Small intestine (tissue), 7 donors: ENCODE data around the gene USP24. TPM values are rescaled to one million over a fixed set of nuclear protein-coding genes. Genes with fewer than 3 reads are reported as not detected.

Experiments used
- DNase-seq, 2 donors: peaks; one replicate each; pipeline versions ENCODE4 v3.0.0 to v3.0.0-alpha.2; 2013
- FAIRE-seq: peaks from 2 replicates; lab custom pipeline; 2012; peaks lifted over from hg19 to GRCh38; lab: Jason Lieb, UNC
- H3K27ac ChIP-seq, 3 donors: one replicate each; pipeline ENCODE4 v1.5.1; 2013; ENCODE audit warnings: low read length in 2 of 3, mild to moderate bottlenecking in 2 of 3, control low read depth in 1 of 3, inconsistent platforms in 1 of 3, low read depth in 1 of 3, moderate library complexity in 1 of 3
- H3K27me3 ChIP-seq, 3 donors: one replicate each; pipeline ENCODE4 v1.6.1; 2013; ENCODE audit warnings: low read length in 3 of 3, inconsistent platforms in 1 of 3; ENCODE audit not compliant: control insufficient read depth in 3 of 3, insufficient read depth in 3 of 3
- H3K36me3 ChIP-seq, 3 donors: one replicate each; pipeline ENCODE4 v1.6.1; 2013; ENCODE audit warnings: low read length in 3 of 3, inconsistent platforms in 1 of 3, low read depth in 1 of 3, mild to moderate bottlenecking in 1 of 3, moderate library complexity in 1 of 3; ENCODE audit not compliant: control insufficient read depth in 3 of 3, insufficient read depth in 2 of 3
- H3K4me1 ChIP-seq, 3 donors: one replicate each; pipeline ENCODE4 v1.6.1; 2013; ENCODE audit warnings: low read length in 2 of 3, inconsistent platforms in 1 of 3, low read depth in 1 of 3, mild to moderate bottlenecking in 1 of 3, moderate library complexity in 1 of 3; ENCODE audit not compliant: control insufficient read depth in 3 of 3, insufficient read depth in 2 of 3
- H3K4me3 ChIP-seq, 3 donors: one replicate each; pipeline ENCODE4 v1.5.1; 2013; ENCODE audit warnings: low read length in 3 of 3, control low read depth in 1 of 3, inconsistent platforms in 1 of 3, low read depth in 1 of 3, mild to moderate bottlenecking in 1 of 3, moderate library complexity in 1 of 3
- H3K9me3 ChIP-seq, 2 donors: one replicate each; pipeline ENCODE4 v1.6.1; 2013; ENCODE audit warnings: low read depth in 1 of 2, low read length in 1 of 2; ENCODE audit not compliant: control insufficient read depth in 2 of 2, insufficient read depth in 1 of 2
- WGBS, 3 donors: extraction: QIAGEN DNeasy Blood & Tissue Kit; methylation state at CpG; one replicate each; pipeline ENCODE4 v1.1.7; 2013; 5-methylcytosine and 5-hydroxymethylcytosine counted together
- polyA plus RNA-seq, 4 donors: library from polyadenylated mRNA; stranded (reverse) in 3 of 4; unstranded in 1 of 4; fragments of 200-250 nt in 3 of 4; fragments of 120-200 nt in 1 of 4; gene quantifications; one replicate each; pipeline versions ENCODE4 v1.2.1 to v1.2.3, GENCODE V29; 2013
- donor health status: healthy with polysubstance abuse.
- donor health status: control.
- donor health status: control.
- donor health status: Bipolar disorder and iron deficiency.
- donor health status: healthy.

The USP24 gene
- polyA plus RNA-seq, 4 donors: 7.3 to 38.3 (median 11.2) TPM

DNA sequence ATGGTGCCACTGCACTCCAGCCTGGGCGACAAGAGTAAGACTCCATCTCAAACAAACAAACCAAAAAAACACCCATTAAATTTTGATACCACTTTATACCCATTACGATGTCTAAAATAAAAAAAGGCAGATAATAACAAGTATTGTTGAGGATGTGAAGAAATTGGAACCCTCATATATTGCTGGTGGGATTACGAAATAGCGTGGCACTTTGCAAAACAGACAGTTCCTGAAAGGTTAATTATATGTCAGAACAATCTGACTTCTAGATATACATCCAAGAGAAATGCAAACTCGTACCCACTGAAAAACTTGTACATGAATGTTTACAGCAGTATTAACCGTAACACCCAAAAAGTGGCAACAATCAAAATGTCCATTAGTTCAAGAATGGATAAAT, 70.3 kb downstream of the USP24 start:
- H3K36me3 ChIP-seq: peaks cover 0 to 11% (median 11%) of the 10 kb centered on the region in 3 donors
- no peak overlapping the region for H3K27ac ChIP-seq
- DNase-seq (no peak), FAIRE-seq (no peak)
- H3K9me3 ChIP-seq: no peaks in the 10 kb centered on the region
- H3K27me3 ChIP-seq: no peaks in the 10 kb centered on the region
- no peaks in the 10 kb centered on the region for H3K4me1 ChIP-seq
- WGBS, 3 donors: 95 to 97% (median 96%) methylated on average over 6 of the region's 6 CpGs
- no peak overlapping the region for H3K4me3 ChIP-seq

DNA sequence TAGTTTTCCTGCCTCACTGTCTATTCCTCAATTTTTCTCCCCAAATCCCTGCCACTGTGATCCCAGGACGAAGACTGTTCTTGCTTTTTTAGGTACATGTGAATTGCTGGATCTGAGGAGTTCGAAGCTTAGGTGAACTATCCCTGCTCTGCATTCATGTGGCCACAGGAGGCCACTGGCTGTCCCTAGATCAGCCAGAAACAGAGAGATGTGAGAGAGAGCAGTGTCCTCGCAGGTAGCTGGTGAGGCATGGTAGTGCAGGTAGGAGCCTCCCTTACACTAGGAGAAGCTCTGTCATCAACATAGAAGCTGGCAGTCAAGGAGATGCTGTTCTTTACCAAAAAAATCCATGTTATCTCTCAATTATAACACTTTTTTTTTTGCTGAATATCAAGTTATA, 71.5 kb downstream of the USP24 start:
- 88 to 91% (median 89%) methylated on average over 3 of the region's 3 CpGs for WGBS, 3 donors
- H3K4me3 ChIP-seq: no peak overlapping the region
- FAIRE-seq (no peak), DNase-seq (peak in 1 of 2 donors; percentile 7)
- no peak overlapping the region for H3K27ac ChIP-seq
- H3K36me3 ChIP-seq: peaks cover 0 to 12% (median 11%) of the 10 kb centered on the region in 3 donors
- no peaks in the 10 kb centered on the region for H3K27me3 ChIP-seq
- H3K9me3 ChIP-seq: no peaks in the 10 kb centered on the region
- no peaks in the 10 kb centered on the region for H3K4me1 ChIP-seq

DNA sequence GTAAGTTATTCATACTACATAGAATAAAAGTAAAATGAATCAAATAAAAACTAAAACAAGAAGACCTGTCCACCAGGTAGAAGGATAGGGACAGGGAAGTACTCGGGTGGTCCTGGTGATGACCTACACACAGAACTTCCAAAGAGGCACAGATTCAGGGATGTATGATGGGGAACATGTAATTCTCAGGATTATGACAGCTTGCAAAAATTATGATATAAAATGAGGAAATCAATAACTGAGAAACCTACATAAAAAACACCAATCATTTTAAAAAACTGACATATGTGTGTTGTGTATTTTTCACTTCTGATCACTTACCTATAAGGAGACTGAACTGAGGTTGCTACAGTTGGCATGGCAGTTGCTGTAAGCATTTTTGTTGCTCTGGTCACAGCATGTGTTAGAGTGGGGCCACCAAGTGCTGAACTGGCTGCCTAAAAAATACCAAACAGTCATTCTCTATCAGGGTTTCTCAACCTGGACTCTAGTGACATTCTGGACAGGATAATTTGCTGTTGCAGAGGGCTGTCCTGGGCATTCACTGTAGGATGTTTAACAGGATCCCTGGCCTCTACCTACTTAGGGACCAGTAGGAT, 73.8 kb downstream of the USP24 start:
- Histone ChIP-seq H3K4me1 (no peaks in the 10 kb centered on the region), H3K4me3 (no peak overlapping the region), H3K27me3 (no peaks in the 10 kb centered on the region), H3K9me3 (no peaks in the 10 kb centered on the region), H3K36me3 (peaks cover 9 to 19% (median 18%) of the 10 kb centered on the region in 3 donors), H3K27ac (no peak overlapping the region)
- no peak for FAIRE-seq
- whole genome bisulfite sequencing, 3 donors: 79 to 83% (median 79%) methylated on average over 1 of the region's 1 CpG
- no peak for DNase-seq

DNA sequence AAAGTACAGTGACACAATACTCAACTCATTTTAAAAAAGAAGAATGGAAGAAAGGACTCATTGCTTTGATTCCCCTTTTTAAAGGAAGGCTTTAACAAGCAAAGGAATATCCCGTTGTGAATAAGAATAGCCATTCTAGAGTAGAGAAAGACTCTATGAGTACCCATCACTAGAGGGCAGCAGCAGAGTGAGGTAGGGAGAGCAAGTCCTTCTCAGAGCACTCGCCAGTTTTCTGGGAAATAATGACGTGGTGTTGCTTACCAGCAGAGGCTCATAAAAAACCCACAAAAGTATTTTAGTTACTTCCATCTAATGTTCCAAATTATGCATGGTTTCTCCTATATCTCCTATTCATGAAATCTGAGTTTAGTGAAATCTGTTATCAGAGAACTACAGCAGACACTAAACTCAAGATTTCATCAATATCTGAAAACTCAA, 74.6 kb downstream of the USP24 start:
- 4 to 7% (median 5%) methylated on average over 3 of the region's 3 CpGs for WGBS, 3 donors
- Histone ChIP-seq H3K4me3 (no peak overlapping the region), H3K27ac (no peak overlapping the region), H3K4me1 (no peaks in the 10 kb centered on the region), H3K27me3 (no peaks in the 10 kb centered on the region), H3K9me3 (no peaks in the 10 kb centered on the region), H3K36me3 (peaks cover 12 to 22% (median 22%) of the 10 kb centered on the region in 3 donors)
- peak; percentile 81 to 82 for DNase-seq
- FAIRE-seq: no peak

DNA sequence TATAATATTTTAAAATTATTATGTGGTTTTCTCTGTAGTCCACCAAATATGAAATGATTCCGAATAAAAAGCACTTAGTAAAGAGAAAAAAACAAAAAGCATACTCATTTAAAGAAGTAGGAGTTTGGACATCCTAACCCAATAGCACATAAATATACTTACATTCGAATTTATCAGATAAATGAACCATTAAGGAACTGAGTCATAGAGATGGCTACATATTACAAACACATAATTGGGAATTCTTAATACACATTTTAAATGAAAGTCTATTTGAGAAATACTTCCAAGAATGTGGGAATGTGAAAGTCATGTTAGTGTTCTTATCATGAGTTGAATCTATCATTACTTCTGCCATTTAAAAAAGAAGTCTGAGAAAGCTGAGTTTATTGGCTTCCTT, 75.0 kb downstream of the USP24 start:
- FAIRE-seq (no peak), DNase-seq (no peak)
- Histone ChIP-seq H3K27me3 (no peaks in the 10 kb centered on the region), H3K9me3 (no peaks in the 10 kb centered on the region), H3K27ac (no peak overlapping the region), H3K4me3 (no peak overlapping the region), H3K36me3 (peaks cover 14 to 22% (median 22%) of the 10 kb centered on the region in 3 donors), H3K4me1 (no peaks in the 10 kb centered on the region)
- 68 to 86% (median 75%) methylated on average over 2 of the region's 2 CpGs for WGBS, 3 donors

DNA sequence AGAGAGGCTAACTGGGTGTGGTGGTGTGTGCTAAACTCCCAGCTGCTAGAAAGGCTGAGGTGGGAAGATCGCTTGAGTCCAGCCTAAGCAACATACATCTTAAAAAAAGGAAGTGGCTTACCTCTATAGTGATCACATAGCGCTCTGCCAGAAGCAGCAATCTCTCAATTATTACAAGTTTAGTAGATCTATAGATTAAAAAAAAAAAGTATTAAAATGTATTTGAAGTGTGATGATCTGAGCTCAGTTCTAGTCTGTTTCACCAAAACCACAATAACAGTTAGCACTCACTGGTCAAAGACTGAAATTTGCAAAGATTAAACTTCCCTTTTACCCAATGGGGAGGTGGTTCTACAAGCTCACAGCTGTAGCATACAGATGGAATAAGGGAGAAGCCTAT, 76.3 kb downstream of the USP24 start:
- no peak for DNase-seq
- Histone ChIP-seq H3K27me3 (no peaks in the 10 kb centered on the region), H3K9me3 (no peaks in the 10 kb centered on the region), H3K36me3 (peaks cover 16 to 28% (median 23%) of the 10 kb centered on the region in 3 donors), H3K4me1 (no peaks in the 10 kb centered on the region), H3K4me3 (no peak overlapping the region), H3K27ac (no peak overlapping the region)
- FAIRE-seq: no peak
- 78 to 94% (median 81%) methylated on average over 2 of the region's 2 CpGs for WGBS, 3 donors

DNA sequence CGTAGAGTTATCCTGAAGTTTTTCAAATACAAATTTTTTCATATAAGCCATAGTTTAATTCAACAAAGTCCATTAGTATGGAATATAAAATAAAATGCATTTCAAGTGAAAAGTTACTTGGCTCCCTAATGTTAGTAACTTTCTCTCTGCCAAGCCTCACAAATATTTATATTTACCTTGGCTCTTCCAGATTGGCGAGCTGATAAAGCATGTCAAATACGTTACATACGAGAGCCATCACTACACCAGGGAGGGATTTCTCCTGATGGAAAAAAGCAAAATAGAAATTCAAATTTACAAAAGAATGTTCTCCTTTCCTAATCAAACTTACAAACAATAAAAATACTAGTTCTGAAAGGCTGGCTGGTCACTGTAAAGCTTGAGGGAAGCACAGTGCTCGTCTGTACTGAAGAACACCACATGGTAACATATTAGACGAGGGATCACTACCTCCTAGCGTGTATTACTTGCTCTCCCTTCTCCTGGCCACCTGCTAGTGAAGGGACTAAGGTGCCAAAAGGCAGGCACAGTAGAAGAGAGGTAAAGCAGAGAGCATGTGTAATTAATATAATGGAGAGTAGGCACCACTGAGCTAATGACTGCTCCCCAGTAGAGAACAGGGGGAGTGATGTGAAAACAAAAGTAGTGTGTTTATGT, 80.9 kb downstream of the USP24 start:
- no peaks in the 10 kb centered on the region for H3K9me3 ChIP-seq
- no peaks in the 10 kb centered on the region for H3K27me3 ChIP-seq
- no peak overlapping the region for H3K4me3 ChIP-seq
- peaks cover 19 to 26% (median 26%) of the 10 kb centered on the region in 3 donors for H3K36me3 ChIP-seq
- WGBS, 3 donors: 92 to 93% (median 93%) methylated on average over 7 of the region's 7 CpGs
- no peak for FAIRE-seq
- H3K4me1 ChIP-seq: no peaks in the 10 kb centered on the region
- no peak overlapping the region for H3K27ac ChIP-seq
- no peak for DNase-seq

DNA sequence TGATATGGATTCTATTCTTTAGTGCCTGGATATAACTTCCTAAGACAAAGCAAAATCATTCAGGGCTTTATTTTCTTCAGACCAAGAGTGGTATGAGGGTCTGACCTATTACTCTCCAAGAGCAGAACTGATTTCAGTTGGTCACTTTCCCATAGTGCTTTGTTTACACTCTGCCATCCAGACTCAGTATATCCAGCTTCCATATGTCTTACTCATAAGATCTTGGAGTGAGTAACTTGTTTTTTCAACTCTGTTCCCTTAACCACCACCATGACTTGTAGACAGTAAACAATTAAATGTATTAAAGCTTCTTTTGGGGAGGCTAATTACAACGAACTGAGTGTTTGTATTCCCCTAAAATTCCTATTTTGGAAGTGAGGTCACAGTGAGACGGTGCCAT, 83.4 kb downstream of the USP24 start:
- WGBS, 3 donors: 82 to 88% (median 83%) methylated on average over 2 of the region's 2 CpGs
- Histone ChIP-seq H3K27me3 (no peaks in the 10 kb centered on the region), H3K4me1 (no peaks in the 10 kb centered on the region), H3K27ac (no peak overlapping the region), H3K9me3 (no peaks in the 10 kb centered on the region), H3K4me3 (no peak overlapping the region), H3K36me3 (peaks cover 10 to 28% (median 26%) of the 10 kb centered on the region in 3 donors)
- DNase-seq (no peak), FAIRE-seq (no peak)
